Kidney (tissue), 14 donors: ENCODE results near the gene NOSTRIN. TPM values are rescaled to one million over a fixed set of nuclear protein-coding genes. Genes with fewer than 3 reads are reported as not detected.
A peak's percentile ranks its signal among the peaks of the same experiment; 100 is the strongest.

Experiments
- DNase-seq, 5 donors: peaks; one replicate each; pipeline ENCODE4 v3.0.0-alpha.2; 2013 to 2020
- FAIRE-seq: peaks from 2 replicates; lab custom pipeline; 2012; peaks lifted over from hg19 to GRCh38; lab: Jason Lieb, UNC
- H3K27ac ChIP-seq, 2 donors: one replicate each; pipeline ENCODE4 v1.7.0; 2013; ENCODE audit warnings: low read depth in 2 of 2, low read length in 2 of 2, inconsistent platforms in 1 of 2
- H3K27me3 ChIP-seq: one replicate; pipeline ENCODE4 v1.7.1; 2013; ENCODE audit warnings: low read length, inconsistent platforms; ENCODE audit not compliant: control insufficient read depth, insufficient read depth
- H3K36me3 ChIP-seq, 3 donors: one replicate each; pipeline versions ENCODE4 v1.7.0 to v1.7.1; 2013; ENCODE audit warnings: low read length in 3 of 3, control low read depth in 1 of 3, inconsistent platforms in 1 of 3; ENCODE audit not compliant: insufficient read depth in 3 of 3, control insufficient read depth in 2 of 3
- H3K4me1 ChIP-seq, 3 donors: one replicate each; pipeline versions ENCODE4 v1.7.0 to v1.7.1; 2013; ENCODE audit warnings: low read length in 3 of 3, inconsistent platforms in 1 of 3, low read depth in 1 of 3; ENCODE audit not compliant: control insufficient read depth in 2 of 3, insufficient read depth in 2 of 3
- H3K4me3 ChIP-seq, 3 donors: one replicate each; pipeline versions ENCODE4 v1.7.0 to v1.8.1; 2013; ENCODE audit warnings: low read length in 3 of 3, control low read depth in 1 of 3, inconsistent platforms in 1 of 3
- H3K9ac ChIP-seq, 3 donors: one replicate each; pipeline versions ENCODE4 v1.7.0 to v1.7.1; 2013; ENCODE audit warnings: low read length in 3 of 3, control low read depth in 1 of 3, inconsistent platforms in 1 of 3
- H3K9me3 ChIP-seq, 3 donors: one replicate each; pipeline versions ENCODE4 v1.7.0 to v1.7.1; 2013; ENCODE audit warnings: low read length in 3 of 3, control low read depth in 1 of 3, inconsistent platforms in 1 of 3; ENCODE audit not compliant: control insufficient read depth in 2 of 3, insufficient read depth in 1 of 3
- intact Hi-C: fragments of 100-400 bp; cut with DNase I; formaldehyde crosslinking; loops from one replicate; pipeline ENCODE4 v1.11.1; 2022
- polyA plus RNA-seq: library from polyadenylated mRNA; stranded (reverse); fragments of 350-450 nt; fragmentation: Illumina TruSeq; extraction: RNeasy Lipid Tissue Mini Kit (QIAGEN cat#74804); gene quantifications from one replicate; pipeline ENCODE4 v1.2.3, GENCODE V29; 2014; ENCODE audit warnings: low read depth, low replicate concordance; ENCODE audit not compliant: insufficient read depth
- total RNA-seq: library from RNA; stranded (reverse); fragmentation: NEBNext Ultra II Directional; extraction: Animal tissue kit (Norgen Biotek cat#: 25700); gene quantifications from one replicate; pipeline ENCODE4 v1.2.1, GENCODE V29; 2021
- TF ChIP-seq, protein P1 (sequence below): IDR thresholded peaks from 3 replicates; pipeline ENCODE4 v1.5.1; 2012; ENCODE audit warnings: mild to moderate bottlenecking, moderate library complexity, borderline replicate concordance; ENCODE audit not compliant: insufficient read depth; ENCODE audit errors: extremely low read depth
- donor health status: control.
- donor health status: control.
- donor health status: control.
- donor health status: control.
- donor health status: control.
- donor health status: DM: yes; HTN: yes; CAD: no.
- donor health status: Normal renal cell carcinoma (clear cell type).

NOSTRIN gene
- total and polyA plus RNA-seq, 2 donors from 2014 or later: 41.8 to 50.2 TPM

DNA sequence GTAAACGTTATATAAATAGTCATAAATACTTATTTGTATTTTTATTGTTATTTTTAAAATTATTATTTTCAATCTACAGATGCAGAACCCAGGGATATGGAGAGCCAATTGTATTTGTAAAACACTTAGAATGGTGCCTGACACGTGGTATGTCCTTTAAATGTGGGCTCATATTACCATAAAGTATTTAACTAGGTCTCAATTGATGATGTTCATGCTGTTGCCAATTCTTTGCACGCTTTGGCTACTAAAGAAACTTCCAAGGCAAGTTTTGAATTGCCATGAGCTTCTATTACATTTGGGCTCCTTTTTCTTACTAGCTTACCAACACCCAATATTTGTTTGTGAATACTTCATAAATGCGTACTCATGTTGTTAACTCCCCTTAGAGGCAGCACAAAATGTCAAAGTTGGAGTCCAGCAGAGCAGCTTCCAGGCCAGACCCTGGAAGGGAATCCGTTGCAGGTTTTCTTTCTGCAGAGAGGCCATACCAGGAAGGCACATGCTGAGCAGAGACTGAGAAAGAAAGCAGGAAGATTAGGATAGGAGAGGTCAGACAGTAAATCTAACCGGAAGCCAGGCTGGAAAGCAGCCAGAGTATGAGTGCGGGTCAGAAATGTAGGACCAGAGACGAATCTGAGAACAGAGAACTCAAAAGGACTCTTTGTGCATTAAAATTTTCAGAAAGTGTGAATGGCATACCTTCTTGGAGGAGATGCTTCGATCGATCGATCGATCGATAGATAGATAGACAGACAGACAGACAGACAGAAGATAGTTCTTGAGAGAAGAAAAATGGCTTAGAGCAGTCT is 4.2 kb upstream of the NOSTRIN start:
- H3K4me3 ChIP-seq: no peak overlapping the region
- DNase-seq (peak in 2 of 5 donors; percentile 19 to 63), FAIRE-seq (no peak)
- no peak overlapping the region for H3K9ac ChIP-seq
- no peaks in the 10 kb centered on the region for H3K9me3 ChIP-seq
- peaks cover 0 to 16% (median 10%) of the 10 kb centered on the region in 3 donors for H3K4me1 ChIP-seq
- H3K27me3 ChIP-seq: no peaks in the 10 kb centered on the region
- no peaks in the 10 kb centered on the region for H3K36me3 ChIP-seq
- intact Hi-C loops: no loop called here
- peak overlapping the region in 1 of 2 donors; percentile 8 for H3K27ac ChIP-seq
- TF ChIP-seq, protein P1, sequence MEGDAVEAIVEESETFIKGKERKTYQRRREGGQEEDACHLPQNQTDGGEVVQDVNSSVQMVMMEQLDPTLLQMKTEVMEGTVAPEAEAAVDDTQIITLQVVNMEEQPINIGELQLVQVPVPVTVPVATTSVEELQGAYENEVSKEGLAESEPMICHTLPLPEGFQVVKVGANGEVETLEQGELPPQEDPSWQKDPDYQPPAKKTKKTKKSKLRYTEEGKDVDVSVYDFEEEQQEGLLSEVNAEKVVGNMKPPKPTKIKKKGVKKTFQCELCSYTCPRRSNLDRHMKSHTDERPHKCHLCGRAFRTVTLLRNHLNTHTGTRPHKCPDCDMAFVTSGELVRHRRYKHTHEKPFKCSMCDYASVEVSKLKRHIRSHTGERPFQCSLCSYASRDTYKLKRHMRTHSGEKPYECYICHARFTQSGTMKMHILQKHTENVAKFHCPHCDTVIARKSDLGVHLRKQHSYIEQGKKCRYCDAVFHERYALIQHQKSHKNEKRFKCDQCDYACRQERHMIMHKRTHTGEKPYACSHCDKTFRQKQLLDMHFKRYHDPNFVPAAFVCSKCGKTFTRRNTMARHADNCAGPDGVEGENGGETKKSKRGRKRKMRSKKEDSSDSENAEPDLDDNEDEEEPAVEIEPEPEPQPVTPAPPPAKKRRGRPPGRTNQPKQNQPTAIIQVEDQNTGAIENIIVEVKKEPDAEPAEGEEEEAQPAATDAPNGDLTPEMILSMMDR: no peak

DNA sequence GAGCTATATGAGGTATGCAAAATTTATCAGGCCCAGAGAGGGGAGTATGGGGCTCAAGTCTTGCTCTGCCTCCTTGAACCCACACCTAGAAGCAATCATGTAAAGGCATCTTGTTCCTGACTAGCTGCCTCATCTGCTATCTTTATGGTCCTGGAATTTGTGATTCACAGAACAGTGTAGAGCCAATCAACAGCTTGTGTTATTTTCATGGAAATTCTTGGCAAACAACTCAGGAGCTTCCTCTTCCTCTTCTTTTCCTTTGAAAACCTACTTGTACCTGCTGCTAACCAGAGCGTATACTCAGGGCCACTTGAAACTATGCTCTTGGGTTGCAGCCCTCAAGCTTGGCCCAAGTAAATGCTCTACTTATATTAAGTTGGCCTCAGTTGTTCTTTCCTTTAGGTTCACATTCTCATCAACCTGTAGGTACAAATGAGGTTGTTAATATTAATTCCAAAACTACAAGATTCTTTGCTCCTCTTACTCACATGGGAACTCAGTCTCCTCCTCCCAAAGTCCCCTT is 3.5 kb upstream of the NOSTRIN start:
- H3K27me3 ChIP-seq: no peaks in the 10 kb centered on the region
- DNase-seq (no peak), FAIRE-seq (no peak)
- TF ChIP-seq, protein P1: no peak
- no peak overlapping the region for H3K27ac ChIP-seq
- H3K36me3 ChIP-seq: no peaks in the 10 kb centered on the region
- no peak overlapping the region for H3K9ac ChIP-seq
- H3K4me3 ChIP-seq: no peak overlapping the region
- intact Hi-C loops: no loop called here
- peaks cover 0 to 16% (median 10%) of the 10 kb centered on the region in 3 donors for H3K4me1 ChIP-seq
- no peaks in the 10 kb centered on the region for H3K9me3 ChIP-seq

DNA sequence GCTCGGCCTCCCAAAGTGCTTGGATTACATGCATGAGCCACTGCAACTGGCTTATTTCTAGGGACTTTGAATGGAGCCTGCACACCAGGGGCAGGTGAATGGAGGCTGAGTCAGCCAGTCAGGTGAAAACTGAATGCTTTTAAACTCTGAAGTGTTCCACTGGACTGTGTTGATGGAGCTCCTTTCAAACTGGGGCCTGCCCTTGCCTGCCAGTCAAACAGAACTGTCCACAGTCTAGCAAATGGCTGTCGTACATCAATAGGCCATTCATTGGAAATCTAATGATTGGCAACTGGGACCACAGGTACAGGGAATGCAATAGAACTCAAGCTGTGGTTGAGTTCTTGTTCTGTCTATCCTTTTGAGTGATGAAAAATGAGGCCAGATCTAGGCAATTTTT is 966 bp upstream of the NOSTRIN start:
- H3K27ac ChIP-seq: peak overlapping the region; percentile 6 to 79
- TF ChIP-seq, protein P1: no peak
- intact Hi-C loops: no loop called here
- peak overlapping the region in 1 of 3 donors; percentile 57 for H3K9ac ChIP-seq
- no peaks in the 10 kb centered on the region for H3K9me3 ChIP-seq
- H3K4me3 ChIP-seq: no peak overlapping the region
- FAIRE-seq (no peak), DNase-seq (no peak)
- peaks cover 0 to 9% (median 7%) of the 10 kb centered on the region in 3 donors for H3K4me1 ChIP-seq
- no peaks in the 10 kb centered on the region for H3K36me3 ChIP-seq
- H3K27me3 ChIP-seq: no peaks in the 10 kb centered on the region
